Panc1 (cell line): ENCODE results near the gene EWSR1.

Experiments used
- CTCF ChIP-seq: fragments of 450-650 bp; IDR thresholded peaks from 2 replicates; pipeline ENCODE4 v1.5.1; 2017; ENCODE audit warnings: mild to moderate bottlenecking
- POLR2AphosphoS5 ChIP-seq: IDR thresholded peaks from 2 replicates; pipeline ENCODE4 v1.6.1; 2012; ENCODE audit warnings: mild to moderate bottlenecking, low read depth, low read length, moderate library complexity
- REST ChIP-seq, 2 experiments: IDR thresholded peaks; 2 replicates each; pipeline ENCODE4 v1.6.1; 2011 to 2012; ENCODE audit warnings: low read depth in 2 of 2, control low read depth in 1 of 2, low read length in 1 of 2, mild to moderate bottlenecking in 1 of 2, moderate library complexity in 1 of 2; ENCODE audit not compliant: insufficient read depth in 1 of 2
- SIN3A ChIP-seq: IDR thresholded peaks from 2 replicates; pipeline ENCODE4 v1.6.1; 2012; ENCODE audit warnings: low read depth, mild to moderate bottlenecking, low read length, moderate library complexity, borderline replicate concordance; ENCODE audit not compliant: insufficient read depth
- TCF7L2 ChIP-seq: IDR thresholded peaks from 2 replicates; pipeline ENCODE4 v1.6.1; 2011; ENCODE audit warnings: mild to moderate bottlenecking, low read depth, low read length, inconsistent platforms

- TF ChIP-seq CTCF = no peak
- TF ChIP-seq REST (IDR thresholded peaks at IDR 0.05; ENCODE audit: insufficient read depth in 1 of 2, low read depth in 2 of 2, low read length in 1 of 2) = no peak
- TF ChIP-seq SIN3A = no peak
- TF ChIP-seq POLR2AphosphoS5 = no peak
- no peak for TF ChIP-seq TCF7L2
Observed at GRCh38 chr22:29308791-29309262, 40.8 kb downstream of the EWSR1 start.
